AG20443 (cell line): ENCODE results near the gene ADAM12.
A peak's percentile ranks its signal among the peaks of the same experiment; 100 is the strongest.

Source experiments
- DNase-seq: peaks from one replicate; pipeline ENCODE4 v3.0.0; 2012; ENCODE audit warnings: low spot score, mixed read lengths

Gene ADAM12

GRCh38 chr10:126210051-126210651 lies 178.1 kb downstream of the ADAM12 start:
- no peak for DNase-seq

GRCh38 chr10:126209451-126209850 lies 178.8 kb downstream of the ADAM12 start:
- no peak for DNase-seq

DNA sequence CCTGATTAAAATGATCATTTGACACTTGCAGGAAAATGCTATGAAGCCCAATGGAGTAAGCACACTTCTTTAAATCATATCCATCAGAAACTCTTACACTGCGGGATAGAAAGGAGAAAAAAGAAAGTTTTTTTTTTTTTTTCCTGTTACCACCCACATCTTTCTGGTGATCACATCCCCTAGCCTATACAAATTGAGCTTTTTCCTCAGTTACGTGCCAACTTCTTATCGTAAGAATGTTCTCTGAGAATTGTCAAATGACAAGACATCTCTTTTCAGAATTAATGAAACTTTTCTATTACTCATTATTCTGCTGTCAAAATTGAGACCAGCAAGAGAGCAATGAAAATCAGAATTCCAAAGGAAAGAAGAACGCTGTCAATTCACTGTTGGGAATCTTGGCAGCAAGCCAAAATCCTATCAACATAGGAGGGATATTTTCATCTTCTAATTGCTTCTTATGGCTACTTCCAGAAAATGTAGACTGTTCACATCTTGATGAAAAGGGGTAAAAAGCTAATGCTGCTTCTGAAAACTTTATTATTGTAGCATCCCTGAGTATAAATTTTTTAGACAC lies 179.5 kb downstream of the ADAM12 start:
- DNase-seq, result no peak

DNA sequence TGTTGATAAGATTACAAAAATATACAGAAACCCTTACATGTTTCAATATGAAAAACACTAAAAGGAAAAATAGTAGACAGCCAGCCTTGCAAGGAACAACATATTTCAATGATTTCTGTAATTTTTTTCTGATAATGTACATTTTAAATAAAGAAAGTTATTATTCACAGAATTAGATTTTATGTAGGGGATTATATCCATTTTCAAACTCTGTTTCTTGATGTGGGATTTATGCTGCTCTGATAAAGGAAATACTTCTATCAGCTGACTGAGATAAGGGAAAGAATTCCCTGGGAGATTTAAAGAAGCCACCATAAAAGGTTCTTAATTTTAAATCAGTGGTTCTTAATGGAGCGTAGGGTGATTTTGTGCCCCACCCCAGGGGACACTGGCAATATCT lies 180.4 kb downstream of the ADAM12 start:
- no peak for DNase-seq

DNA sequence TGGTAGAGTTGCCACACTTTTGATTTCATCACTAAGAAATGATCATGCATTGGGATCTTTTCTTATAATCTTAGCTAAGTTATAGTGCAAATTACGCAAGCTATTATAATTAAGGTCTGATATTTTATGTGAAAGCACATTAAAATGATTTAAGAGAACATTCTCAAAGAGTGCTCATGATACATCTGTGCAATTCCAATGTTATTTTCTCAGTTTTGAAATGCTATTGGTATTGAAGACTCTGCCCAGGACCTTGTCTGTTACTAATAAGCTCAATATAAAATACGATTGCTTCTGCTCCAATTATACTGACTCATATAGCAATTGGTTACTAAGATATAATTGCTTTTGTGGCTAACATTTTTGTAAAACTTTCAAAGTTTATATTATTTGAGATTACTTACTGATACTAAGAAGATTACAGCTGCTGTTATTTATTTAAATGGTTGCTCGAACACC lies 180.9 kb downstream of the ADAM12 start:
- DNase-seq, result peak; percentile 35

- DNase-seq, result no peak
Measured at GRCh38 chr10:126205486-126206205, 182.6 kb downstream of the ADAM12 start.

DNA sequence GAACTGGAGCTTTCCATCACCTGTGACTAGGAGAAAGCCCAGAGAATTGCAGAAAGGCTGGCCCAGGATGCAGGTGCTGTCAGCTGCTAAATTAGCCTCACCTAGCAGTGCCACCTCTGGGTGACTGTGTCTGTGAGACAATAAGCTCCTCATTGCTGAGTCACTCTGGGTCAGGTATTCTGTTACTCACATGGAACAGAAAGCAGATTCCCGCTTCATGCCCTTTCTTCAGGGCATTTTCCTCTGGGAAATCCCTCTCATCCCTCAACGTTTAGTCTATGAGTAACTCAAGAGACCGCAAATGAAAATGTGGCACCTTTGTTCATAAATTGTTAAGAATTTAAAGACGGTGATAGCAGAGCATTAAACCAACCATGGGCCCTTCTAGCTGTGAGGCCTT lies 184.0 kb downstream of the ADAM12 start:
- DNase-seq, result no peak

GRCh38 chr10:126203746-126204145 lies 184.5 kb downstream of the ADAM12 start:
- no peak for DNase-seq

DNA sequence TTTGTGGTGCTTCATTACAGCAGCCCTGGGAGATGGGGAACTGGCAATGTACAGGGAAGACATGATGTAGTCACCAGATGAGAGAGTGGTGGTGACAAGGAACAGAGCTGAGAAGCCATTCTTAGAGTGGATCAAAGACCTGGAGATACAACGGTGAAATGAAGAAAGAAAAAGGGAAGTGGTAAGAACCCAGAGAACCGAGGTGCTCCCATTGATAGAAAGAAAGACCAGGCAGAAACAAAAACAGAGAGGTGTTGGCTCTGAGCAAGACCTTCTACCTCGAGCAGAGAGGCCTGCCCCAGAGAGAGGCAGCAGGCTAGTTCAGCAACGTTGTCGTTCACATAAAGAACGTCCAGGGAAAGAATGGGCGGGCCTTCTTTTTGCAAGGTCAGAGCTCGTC lies 186.7 kb downstream of the ADAM12 start:
- no peak for DNase-seq

GRCh38 chr10:126199221-126199998 lies 188.9 kb downstream of the ADAM12 start:
- DNase-seq, result peak; percentile 76

DNA sequence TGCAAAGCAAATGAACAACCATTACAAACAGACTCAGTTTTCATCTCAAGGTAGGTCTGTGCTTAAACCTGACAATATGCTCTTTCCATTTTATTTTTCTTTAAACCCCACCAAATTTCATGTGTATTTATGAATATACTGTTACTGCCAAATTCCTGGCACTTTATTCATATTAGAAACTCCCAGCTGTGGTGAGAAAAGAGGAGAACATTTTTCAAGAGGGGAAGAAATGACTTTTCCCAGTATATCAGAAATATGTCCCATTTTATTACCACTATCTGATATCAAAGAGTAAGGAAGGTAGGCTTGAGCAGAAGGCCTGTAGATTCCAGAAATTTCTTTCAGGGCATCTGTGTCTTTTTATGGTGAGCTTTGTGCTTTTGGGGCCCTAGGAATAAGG lies 189.6 kb downstream of the ADAM12 start:
- DNase-seq, result no peak

DNA sequence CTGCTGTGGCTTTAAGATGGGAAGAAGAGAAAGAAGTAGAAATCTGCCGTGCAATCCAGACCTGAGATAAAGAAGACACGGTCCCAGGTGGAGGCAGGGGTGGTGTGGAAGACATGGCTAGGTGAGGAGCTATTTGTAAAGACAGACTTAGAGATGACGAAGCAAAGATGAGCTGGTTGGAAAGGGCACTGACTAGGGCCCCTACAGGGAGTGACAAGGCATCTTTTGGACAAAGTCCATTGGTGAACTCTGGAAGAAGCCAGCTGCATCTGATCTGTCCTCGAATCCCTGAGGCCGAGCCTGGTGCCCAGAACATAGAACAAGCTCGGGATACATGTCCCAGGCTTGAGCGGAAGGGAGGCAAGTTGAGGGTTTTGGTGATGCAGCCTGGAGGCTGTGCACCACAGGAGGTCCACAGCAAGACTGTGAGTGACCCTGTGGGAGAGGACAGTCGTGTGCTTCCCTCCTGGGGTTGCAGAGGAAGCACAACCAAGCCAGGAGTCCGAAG lies 191.2 kb downstream of the ADAM12 start:
- DNase-seq, result no peak

GRCh38 chr10:126196281-126196680 lies 192.0 kb downstream of the ADAM12 start:
- DNase-seq, result no peak

DNA sequence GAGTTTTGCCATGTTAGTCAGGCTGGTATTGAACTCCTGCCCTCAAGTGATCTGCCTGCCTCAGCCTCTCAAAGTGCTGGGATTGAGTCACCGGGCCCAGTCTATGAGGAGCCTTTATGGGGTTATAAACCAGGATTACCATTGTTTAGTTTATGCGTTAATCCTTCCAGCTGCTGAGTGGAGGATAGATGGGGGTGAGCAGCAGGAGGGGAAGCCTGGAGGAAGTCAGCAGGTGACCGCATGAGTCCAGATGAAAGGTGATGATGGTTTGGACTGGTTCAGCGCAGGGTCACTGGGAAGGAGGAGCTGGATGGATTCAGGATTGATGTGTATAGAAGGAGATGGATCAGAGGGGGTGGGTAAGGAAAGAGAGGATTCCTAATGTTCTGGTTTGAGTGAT lies 197.1 kb downstream of the ADAM12 start:
- no peak for DNase-seq

DNA sequence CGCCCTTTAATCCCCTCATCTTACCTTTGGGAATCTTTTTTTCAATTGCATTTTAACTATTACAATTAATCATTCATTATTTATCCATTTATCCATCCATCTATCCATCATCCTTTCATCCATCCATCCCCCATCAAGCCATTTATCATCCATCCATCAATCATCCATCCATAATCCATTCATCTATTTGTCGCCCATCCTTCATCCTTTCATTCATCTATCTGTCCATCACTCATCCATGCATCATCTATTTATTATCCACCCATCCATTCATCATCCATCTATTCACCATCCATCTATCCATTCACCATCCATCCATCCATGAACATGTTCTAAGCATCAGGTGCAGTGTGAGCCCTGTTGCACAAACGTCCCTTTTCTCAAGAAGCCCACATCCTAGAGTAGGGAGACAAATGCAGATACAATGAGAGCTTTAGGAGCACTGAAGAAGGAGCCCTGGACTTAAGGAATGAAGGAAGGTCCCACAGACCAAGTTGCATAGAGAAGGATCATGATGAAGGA lies 199.5 kb downstream of the ADAM12 start:
- no peak for DNase-seq

DNA sequence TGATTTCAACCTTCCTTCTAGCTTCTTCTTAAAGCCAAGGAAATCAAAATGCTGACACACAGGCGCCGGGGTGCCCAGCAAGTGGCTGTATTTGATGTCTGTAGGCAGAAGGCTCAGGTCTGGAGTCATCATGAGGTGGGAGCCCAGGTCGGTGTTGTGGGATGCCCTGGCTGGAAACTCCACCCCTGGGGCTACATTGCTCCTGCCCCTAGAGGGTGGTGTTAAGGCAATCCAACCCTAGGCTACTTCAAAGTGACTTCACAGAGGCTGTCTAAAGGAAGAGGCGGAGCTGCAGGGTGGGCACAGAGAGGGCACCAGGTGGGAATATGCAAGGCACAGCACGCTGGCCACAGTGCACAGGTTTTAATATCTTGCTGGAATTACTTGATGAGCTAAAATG lies 200.9 kb downstream of the ADAM12 start:
- no peak for DNase-seq

DNA sequence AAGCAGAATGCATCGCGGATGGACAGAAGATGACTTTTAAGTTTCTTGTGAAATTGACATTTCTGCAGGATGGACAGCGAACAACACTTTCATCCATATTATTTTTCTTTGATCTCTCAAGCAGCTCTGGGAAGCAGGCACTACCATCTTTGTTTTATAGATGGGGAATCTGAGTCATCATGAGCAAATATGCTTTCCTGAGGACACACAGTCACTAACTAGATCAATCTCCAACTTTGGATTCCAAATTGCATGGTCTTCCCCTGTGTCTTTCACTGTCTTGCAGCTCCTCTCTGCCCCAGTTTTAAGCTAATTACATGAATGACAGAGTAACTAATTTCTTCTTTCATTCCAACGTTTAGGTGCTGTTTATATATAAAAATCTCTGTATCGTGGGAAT lies 201.5 kb downstream of the ADAM12 start:
- peak; percentile 31 for DNase-seq

GRCh38 chr10:126185676-126186447 lies 202.4 kb downstream of the ADAM12 start:
- DNase-seq, result peak; percentile 21

- DNase-seq, result no peak
Measured at GRCh38 chr10:126181626-126182025, 206.7 kb downstream of the ADAM12 start.

DNA sequence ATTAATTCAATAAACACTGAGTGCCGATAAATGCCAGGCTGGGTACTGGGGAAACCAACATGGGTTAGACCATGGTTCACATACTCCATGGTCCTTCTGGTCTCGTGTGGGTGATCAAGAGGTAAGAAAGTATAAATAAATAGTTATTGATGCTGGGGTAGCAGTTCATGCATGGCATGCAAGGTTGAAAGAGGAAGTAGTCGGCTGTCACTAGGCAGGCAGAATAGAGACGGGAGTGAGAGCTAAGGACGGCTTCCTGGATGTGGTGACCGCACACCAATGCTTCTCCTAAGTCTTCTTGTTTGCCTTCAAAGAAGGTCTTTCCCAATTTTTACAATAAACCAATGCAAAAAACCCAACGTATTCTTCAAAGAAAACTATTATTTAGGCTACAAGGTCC lies 208.6 kb downstream of the ADAM12 start:
- no peak for DNase-seq

DNA sequence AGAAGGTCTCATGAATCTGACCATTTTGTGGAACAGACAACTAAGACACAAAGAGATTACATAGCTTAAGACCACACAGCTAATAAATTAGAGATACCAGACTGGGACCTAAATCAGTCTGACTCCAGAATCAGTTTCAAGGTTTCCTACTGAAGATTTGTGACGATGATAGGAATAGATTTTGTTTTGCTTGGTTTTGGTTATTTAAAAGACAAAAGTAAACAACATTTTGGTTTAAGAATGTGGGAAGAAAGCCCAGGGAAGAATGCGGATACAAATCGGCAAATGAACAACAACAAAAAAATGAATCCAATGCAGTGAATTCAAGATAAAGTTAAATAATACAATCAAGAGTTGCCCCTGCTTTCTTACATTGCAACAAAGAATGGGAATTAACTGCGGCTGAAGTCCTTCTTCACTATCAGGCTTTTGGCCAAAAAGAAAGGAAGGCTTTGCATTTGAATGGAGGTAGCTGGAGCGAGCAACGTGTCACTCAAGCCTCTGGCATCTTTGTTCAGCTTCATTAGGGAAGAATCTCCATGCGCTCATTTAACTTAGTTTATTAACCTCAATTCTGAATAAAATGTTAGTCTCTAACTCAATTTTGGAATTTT lies 210.8 kb downstream of the ADAM12 start:
- DNase-seq, result no peak
